HUES64 (cell line): ENCODE data around the gene CERT1.
"Not testable (repeated sequence)": the region's sequence is repeated elsewhere in the genome, so short reads cannot be mapped to it uniquely, and the experiment has no call there.

Experiments used
- H3K27ac ChIP-seq: 2 replicates; pipeline ENCODE4 v1.7.0; 2013; ENCODE audit warnings: low read depth, low read length, inconsistent platforms
- H3K27me3 ChIP-seq: 2 replicates; pipeline ENCODE4 v1.6.1; 2013; ENCODE audit warnings: mild to moderate bottlenecking, low read length; ENCODE audit not compliant: insufficient read depth
- H3K36me3 ChIP-seq: 2 replicates; pipeline ENCODE4 v1.6.1; 2013; ENCODE audit warnings: mild to moderate bottlenecking, low read length; ENCODE audit not compliant: insufficient read depth
- H3K4me1 ChIP-seq: 2 replicates; pipeline ENCODE4 v1.6.1; 2013; ENCODE audit warnings: mild to moderate bottlenecking, low read length, moderate library complexity; ENCODE audit not compliant: insufficient read depth
- H3K4me3 ChIP-seq: 2 replicates; pipeline ENCODE4 v1.5.1; 2013; ENCODE audit warnings: mild to moderate bottlenecking, low read length, moderate library complexity
- H3K9ac ChIP-seq: 2 replicates; pipeline ENCODE4 v1.6.1; 2013; ENCODE audit warnings: mild to moderate bottlenecking, low read depth, low read length
- H3K9me3 ChIP-seq: 2 replicates; pipeline ENCODE4 v1.6.1; 2013; ENCODE audit warnings: low read depth, low read length; ENCODE audit not compliant: insufficient read depth
- WGBS: fragments of 150-250, 120-280 bp; methylation state at CpG from one replicate; pipeline ENCODE4 v1.1.7; 2013; ENCODE audit warnings: missing lambda C conversion rate; 5-methylcytosine and 5-hydroxymethylcytosine counted together

Gene CERT1

GRCh38 chr5:75545131-75545530 is 33.7 kb upstream of the CERT1 start:
- Histone ChIP-seq H3K9ac (no peak overlapping the region), H3K27me3 (no peaks in the 10 kb centered on the region), H3K36me3 (no peaks in the 10 kb centered on the region), H3K4me3 (no peak overlapping the region), H3K4me1 (no peaks in the 10 kb centered on the region), H3K27ac (no peak overlapping the region), H3K9me3 (no peaks in the 10 kb centered on the region)
- WGBS = 96% methylated on average over 2 of the region's 2 CpGs

GRCh38 chr5:75538211-75538610 is 26.8 kb upstream of the CERT1 start:
- H3K4me3 ChIP-seq = no peak overlapping the region
- WGBS = 100% methylated on average over 1 of the region's 1 CpG
- peaks cover 8% of the 10 kb centered on the region; the same call in 1 of the 2 replicates for H3K4me1 ChIP-seq
- H3K27ac ChIP-seq = no peak overlapping the region
- H3K9me3 ChIP-seq = no peaks in the 10 kb centered on the region
- H3K9ac ChIP-seq = no peak overlapping the region
- no peaks in the 10 kb centered on the region for H3K36me3 ChIP-seq
- H3K27me3 ChIP-seq = no peaks in the 10 kb centered on the region

- 85% methylated on average over 6 of the region's 6 CpGs for WGBS
- no peak overlapping the region for H3K4me3 ChIP-seq
- H3K27ac ChIP-seq = no peak overlapping the region; the same call in 1 of the 2 replicates
- peaks cover 8% of the 10 kb centered on the region; the same call in 1 of the 2 replicates for H3K4me1 ChIP-seq
- H3K9ac ChIP-seq = no peak overlapping the region
- H3K9me3 ChIP-seq = peaks cover 2% of the 10 kb centered on the region; the same call in 1 of the 2 replicates
- no peaks in the 10 kb centered on the region for H3K36me3 ChIP-seq
- H3K27me3 ChIP-seq = no peaks in the 10 kb centered on the region
Measured at GRCh38 chr5:75536694-75537360, 25.4 kb upstream of the CERT1 start.

GRCh38 chr5:75536147-75536546 is 24.7 kb upstream of the CERT1 start:
- no peak overlapping the region for H3K9ac ChIP-seq
- WGBS = 91% methylated on average over 3 of the region's 3 CpGs
- H3K9me3 ChIP-seq = peaks cover 2% of the 10 kb centered on the region; the same call in 1 of the 2 replicates

GRCh38 chr5:75534734-75535133 is 23.3 kb upstream of the CERT1 start:
- no peak overlapping the region for H3K9ac ChIP-seq
- no peak overlapping the region for H3K4me3 ChIP-seq
- 63% methylated on average over 2 of the region's 2 CpGs for WGBS
- peaks cover 2% of the 10 kb centered on the region; the same call in 1 of the 2 replicates for H3K9me3 ChIP-seq
- H3K27me3 ChIP-seq = no peaks in the 10 kb centered on the region
- no peak overlapping the region for H3K27ac ChIP-seq
- peaks cover 8% of the 10 kb centered on the region; the same call in 1 of the 2 replicates for H3K4me1 ChIP-seq
- no peaks in the 10 kb centered on the region for H3K36me3 ChIP-seq

More at GRCh38 chr5:75536147-75536546, 24.7 kb upstream of the CERT1 start:
- no peak overlapping the region for H3K27ac ChIP-seq
- no peak overlapping the region for H3K4me3 ChIP-seq
- H3K36me3 ChIP-seq = no peaks in the 10 kb centered on the region
- H3K4me1 ChIP-seq = peaks cover 8% of the 10 kb centered on the region; the same call in 1 of the 2 replicates
- H3K27me3 ChIP-seq = no peaks in the 10 kb centered on the region

GRCh38 chr5:75533716-75534115 is 22.3 kb upstream of the CERT1 start:
- H3K4me1 ChIP-seq, H3K9ac ChIP-seq, H3K27ac ChIP-seq, H3K36me3 ChIP-seq, H3K4me3 ChIP-seq, H3K9me3 ChIP-seq, H3K27me3 ChIP-seq: not testable (repeated sequence)
- WGBS = 96% methylated on average over 1 of the region's 1 CpG

- Histone ChIP-seq H3K27me3 (no peaks in the 10 kb centered on the region), H3K36me3 (no peaks in the 10 kb centered on the region)
- 89% methylated on average over 2 of the region's 2 CpGs for WGBS
Measured at GRCh38 chr5:75532190-75532589, 20.8 kb upstream of the CERT1 start.

GRCh38 chr5:75529185-75529584 is 17.8 kb upstream of the CERT1 start:
- Histone ChIP-seq H3K4me3 (no peak overlapping the region), H3K36me3 (no peaks in the 10 kb centered on the region), H3K9ac (no peak overlapping the region), H3K27ac (no peak overlapping the region), H3K4me1 (no peaks in the 10 kb centered on the region), H3K27me3 (no peaks in the 10 kb centered on the region), H3K9me3 (peaks cover 2% of the 10 kb centered on the region; the same call in 1 of the 2 replicates)

More at GRCh38 chr5:75532190-75532589, 20.8 kb upstream of the CERT1 start:
- H3K4me3 ChIP-seq = no peak overlapping the region
- H3K9me3 ChIP-seq = peaks cover 2% of the 10 kb centered on the region; the same call in 1 of the 2 replicates
- H3K4me1 ChIP-seq = peaks cover 8% of the 10 kb centered on the region; the same call in 1 of the 2 replicates
- H3K9ac ChIP-seq = no peak overlapping the region
- no peak overlapping the region for H3K27ac ChIP-seq

- H3K4me3 ChIP-seq = no peak overlapping the region
- H3K4me1 ChIP-seq = no peaks in the 10 kb centered on the region
- no CpG with 5 or more reads among the region's 2 CpGs for WGBS
- no peak overlapping the region for H3K9ac ChIP-seq
- H3K9me3 ChIP-seq = peaks cover 8% of the 10 kb centered on the region; the same call in 1 of the 2 replicates
- H3K27me3 ChIP-seq = no peaks in the 10 kb centered on the region
- H3K27ac ChIP-seq = no peak overlapping the region
- H3K36me3 ChIP-seq = no peaks in the 10 kb centered on the region
Measured at GRCh38 chr5:75526070-75526469, 14.6 kb upstream of the CERT1 start.

- no peaks in the 10 kb centered on the region for H3K4me1 ChIP-seq
- no CpG with 5 or more reads among the region's 1 CpG for WGBS
- H3K4me3 ChIP-seq = no peak overlapping the region
- no peaks in the 10 kb centered on the region for H3K36me3 ChIP-seq
- no peak overlapping the region for H3K9ac ChIP-seq
- H3K9me3 ChIP-seq = peaks cover 13% of the 10 kb centered on the region; the same call in 1 of the 2 replicates
- H3K27ac ChIP-seq = no peak overlapping the region
- H3K27me3 ChIP-seq = no peaks in the 10 kb centered on the region
Measured at GRCh38 chr5:75525344-75525743, 13.9 kb upstream of the CERT1 start.

- Histone ChIP-seq H3K27me3 (no peaks in the 10 kb centered on the region), H3K27ac (no peak overlapping the region), H3K4me1 (no peaks in the 10 kb centered on the region), H3K36me3 (no peaks in the 10 kb centered on the region), H3K4me3 (no peak overlapping the region), H3K9ac (no peak overlapping the region), H3K9me3 (peaks cover 17% of the 10 kb centered on the region; the same call in 1 of the 2 replicates)
- 91% methylated on average over 1 of the region's 1 CpG for WGBS
Measured at GRCh38 chr5:75524591-75524990, 13.2 kb upstream of the CERT1 start.
